NCI-H128 (cell line): ENCODE results near the gene INSIG1.

ENCODE experiments used
- DNase-seq: peaks from one replicate; lab custom pipeline; 2025; ENCODE audit not compliant: unreplicated experiment; lab: John Stamatoyannopoulos, UW

The INSIG1 gene

GRCh38 chr7:155300641-155301452 lies 3.2 kb downstream of the INSIG1 start:
- no peak for DNase-seq

- DNase-seq, result no peak
Measured at GRCh38 chr7:155303039-155303593, 5.4 kb downstream of the INSIG1 start.

GRCh38 chr7:155303897-155304296 lies 6.2 kb downstream of the INSIG1 start:
- DNase-seq, result no peak

DNA sequence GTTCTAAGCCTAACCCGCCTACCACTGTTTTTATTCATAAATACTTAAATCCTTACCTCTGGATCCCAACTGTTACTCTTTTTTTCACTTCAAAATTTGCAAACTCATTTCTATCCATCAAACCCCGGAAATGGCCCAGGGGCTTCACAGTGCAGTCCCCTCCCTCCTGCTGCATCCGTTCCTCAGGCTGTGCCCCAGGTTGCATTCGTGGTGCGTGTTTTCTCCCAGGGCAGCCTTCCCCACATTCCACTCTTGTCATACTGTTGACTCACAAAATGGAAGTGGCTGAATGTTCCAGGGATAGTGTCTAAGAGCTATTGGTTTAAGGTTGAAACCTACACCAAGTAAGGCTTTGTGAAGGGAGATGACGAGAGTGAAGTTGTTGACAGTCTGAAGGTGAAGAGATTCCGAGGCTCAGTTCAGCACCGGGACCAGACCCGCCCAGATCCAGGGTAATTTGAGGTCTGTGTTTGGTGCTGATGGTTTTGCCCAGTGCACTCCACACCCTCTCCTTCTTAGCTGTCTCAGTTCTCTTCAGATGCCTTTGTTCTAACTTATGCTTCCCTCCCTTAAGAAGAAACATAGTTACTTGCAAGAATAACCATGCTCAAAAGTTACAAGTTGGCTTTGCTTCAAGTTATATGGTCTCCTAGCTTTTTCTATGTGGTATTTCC lies 7.7 kb downstream of the INSIG1 start:
- DNase-seq, result no peak

GRCh38 chr7:155306673-155307470 lies 9.2 kb downstream of the INSIG1 start:
- DNase-seq, result no peak

DNA sequence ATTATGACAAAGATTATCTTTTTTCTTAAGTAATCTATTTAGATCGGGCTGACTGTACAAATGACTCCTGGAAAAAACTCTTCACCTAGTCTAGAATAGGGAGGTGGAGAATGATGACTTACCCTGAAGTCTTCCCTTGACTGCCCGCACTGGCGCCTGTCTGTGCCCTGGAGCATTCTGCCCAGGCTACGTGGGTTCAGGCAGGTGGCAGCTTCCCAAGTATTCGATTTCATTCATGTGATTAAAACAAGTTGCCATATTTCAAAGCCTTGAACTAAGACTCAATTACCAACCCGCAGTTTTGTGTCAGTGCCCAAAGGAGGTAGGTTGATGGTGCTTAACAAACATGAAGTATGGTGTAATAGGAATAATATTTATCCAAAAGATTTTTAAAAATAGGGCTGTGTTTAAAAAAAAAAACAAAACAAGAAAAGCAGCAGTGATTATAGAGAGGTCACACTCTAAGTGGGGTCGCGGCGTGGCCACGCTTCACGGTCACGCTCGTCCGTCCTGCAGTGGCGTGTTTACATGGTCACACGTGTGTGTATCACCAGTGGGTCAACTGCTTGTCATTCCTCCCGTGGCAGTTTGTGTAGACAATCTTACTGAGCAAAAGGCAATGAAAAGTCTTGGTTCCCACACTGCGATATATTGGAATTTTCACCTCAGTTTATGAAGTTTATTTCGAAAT lies 10.8 kb downstream of the INSIG1 start:
- no peak for DNase-seq

DNA sequence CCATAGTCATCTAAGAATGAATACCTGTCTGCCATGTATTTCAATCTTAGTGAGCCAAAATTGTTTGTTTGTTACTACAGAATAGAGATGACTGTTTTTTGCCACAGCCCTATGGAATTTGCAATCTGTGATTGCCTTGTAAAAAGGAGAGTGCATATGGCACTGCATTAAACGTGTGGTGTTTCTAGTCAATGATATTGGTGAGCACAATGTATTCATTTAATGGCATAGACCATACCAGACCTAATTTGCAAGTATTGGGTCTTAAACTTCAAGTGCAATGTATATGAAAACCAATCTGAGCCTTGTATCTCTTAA lies 11.3 kb downstream of the INSIG1 start:
- DNase-seq, result no peak

DNA sequence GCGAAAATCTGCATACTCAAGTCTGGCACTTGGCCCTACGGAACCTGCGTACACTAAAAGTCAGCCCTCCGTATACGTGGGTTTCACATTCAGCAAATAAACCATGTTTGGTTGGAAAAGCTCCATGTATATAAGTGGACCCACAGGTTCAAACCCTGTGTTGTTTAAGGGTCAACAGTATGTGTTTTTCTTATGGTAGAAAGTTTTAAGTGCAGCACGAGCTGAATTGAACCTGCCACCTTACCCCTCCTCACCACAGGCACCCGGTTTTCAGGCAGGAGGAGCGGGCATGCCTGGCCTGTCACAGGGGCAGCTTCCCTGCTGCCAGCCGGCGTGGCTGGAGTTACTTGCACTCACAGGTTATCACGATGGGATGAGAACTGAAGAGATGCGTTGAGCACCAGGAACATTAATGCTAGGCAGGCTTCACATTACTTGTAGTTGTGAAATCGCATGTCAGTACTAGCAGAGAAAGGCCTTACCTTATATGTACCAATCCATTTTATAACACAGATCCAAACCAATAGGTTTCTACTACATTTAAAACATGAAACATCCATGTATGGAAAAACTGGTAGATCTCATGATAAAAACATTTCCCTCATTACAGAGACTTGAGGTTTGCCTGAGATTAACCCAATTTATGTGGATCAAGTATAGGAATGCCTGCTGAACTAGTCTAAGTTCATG lies 12.9 kb downstream of the INSIG1 start:
- no peak for DNase-seq

GRCh38 chr7:155311826-155312537 lies 14.3 kb downstream of the INSIG1 start:
- no peak for DNase-seq

GRCh38 chr7:155312633-155313032 lies 15.0 kb downstream of the INSIG1 start:
- no peak for DNase-seq

GRCh38 chr7:155313096-155313495 lies 15.4 kb downstream of the INSIG1 start:
- no peak for DNase-seq

DNA sequence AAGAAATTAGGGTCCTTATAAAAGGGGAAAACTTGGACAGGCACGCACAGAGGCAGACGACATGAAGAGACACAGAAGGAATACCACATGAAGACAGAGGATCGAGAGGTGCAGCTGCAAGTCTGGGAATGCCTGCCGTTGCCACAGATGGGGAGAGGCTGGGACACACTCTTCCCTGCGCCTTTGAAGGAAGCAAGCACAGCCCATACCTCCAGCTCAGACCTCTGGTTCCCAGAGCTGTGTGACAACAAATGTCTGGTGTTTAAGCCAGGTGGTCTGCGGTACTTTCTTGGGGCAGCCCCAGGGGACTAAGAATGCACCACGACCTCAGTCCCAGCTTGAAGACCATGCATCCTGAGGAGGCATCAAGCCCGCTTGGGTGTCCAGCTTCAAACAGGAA lies 18.3 kb downstream of the INSIG1 start:
- DNase-seq, result no peak

- no peak for DNase-seq
Measured at GRCh38 chr7:155316427-155317113, 18.9 kb downstream of the INSIG1 start.

DNA sequence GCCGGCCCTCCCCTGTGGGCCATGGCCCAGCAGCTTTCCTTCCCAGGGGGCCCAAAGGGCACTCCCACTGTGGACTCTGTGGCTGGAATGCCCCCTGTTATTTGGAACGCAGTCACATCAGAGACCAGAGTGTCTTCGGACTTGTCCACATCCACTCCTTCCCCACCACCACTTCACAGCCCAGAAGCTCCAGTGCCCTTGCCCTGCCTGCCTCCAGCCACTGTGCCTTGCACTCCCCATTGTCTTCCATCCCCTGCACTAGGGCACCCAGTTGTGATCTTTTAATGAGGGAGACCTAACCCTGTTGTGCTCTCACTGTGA lies 19.4 kb downstream of the INSIG1 start:
- no peak for DNase-seq

GRCh38 chr7:155318245-155318644 lies 20.6 kb downstream of the INSIG1 start:
- no peak for DNase-seq

GRCh38 chr7:155322530-155322929 lies 24.9 kb downstream of the INSIG1 start:
- DNase-seq, result no peak

GRCh38 chr7:155323001-155323638 lies 25.4 kb downstream of the INSIG1 start:
- no peak for DNase-seq

DNA sequence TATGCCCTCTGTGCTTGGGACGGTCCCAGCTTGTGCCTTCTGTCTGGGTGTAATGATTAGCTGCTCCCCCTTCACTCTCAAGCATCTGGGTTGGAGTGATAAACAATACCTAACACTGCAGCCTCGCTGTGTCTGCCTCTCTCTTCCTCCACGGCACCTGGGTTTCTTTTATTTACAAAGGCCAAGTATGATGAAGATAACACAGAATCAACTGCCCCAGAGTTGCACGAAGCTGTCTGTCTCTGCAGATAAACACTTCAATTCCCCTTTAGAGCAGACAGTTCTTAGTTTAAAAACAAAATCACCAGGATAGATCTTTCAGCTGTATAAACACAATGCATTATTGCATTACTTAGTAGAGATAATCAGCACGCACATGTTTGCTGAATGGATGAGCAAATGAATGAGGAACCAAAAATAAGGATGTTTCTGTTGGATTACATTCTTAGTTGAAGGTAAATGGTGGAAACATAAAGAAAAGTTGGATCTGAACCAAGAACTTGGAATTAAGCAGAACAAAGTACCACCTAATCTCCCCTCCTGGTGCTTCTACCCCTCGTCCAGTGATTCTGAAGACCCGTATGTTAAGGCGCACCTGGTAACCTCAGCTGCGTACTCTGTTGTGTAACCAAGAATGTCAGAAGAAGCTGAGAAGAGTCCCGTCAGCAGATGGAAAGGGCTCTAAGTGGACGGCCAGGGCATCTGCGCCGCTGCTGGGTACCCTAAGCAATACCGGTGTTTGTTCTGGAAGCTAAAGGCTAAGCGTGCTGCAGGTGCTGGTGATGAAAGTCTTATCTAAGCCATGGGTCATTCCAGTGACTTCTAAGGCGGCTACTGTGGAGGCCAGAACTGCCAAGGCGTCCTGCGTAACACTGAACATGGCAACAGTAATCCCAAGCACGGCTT lies 26.6 kb downstream of the INSIG1 start:
- no peak for DNase-seq
